GM10266 (cell line): ENCODE measurements around the gene MRPL41.

Experiments used
- DNase-seq: peaks from one replicate; pipeline ENCODE4 v3.0.0; 2012; ENCODE audit errors: extremely low spot score
- TF ChIP-seq, protein P1 (sequence below): IDR thresholded peaks from 2 replicates; pipeline ENCODE4 v1.5.1; 2012; ENCODE audit warnings: mild to moderate bottlenecking, low read depth; ENCODE audit not compliant: control insufficient read depth, insufficient read depth; ENCODE audit errors: missing control alignments

The MRPL41 gene

DNA sequence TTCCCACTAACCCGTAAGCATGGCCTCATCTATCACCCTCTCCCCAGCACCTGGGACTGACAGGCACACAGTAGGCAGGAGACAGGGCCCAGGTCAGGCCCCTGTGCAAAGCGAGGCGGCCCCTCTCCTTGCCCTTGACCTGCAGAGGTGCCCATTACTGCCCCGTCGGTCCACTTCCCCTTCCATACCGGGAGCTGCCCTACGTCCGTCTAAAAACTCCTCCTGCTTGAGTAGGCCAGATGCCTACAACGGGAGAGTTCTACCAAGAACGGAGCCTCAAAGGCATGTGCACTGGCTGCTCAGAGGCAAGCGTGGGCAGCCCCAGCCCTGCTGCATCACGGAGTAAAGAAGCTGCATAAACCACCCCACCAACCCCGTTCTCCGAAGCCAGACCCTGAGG is 31.7 kb downstream of the MRPL41 start:
- DNase-seq: no peak
- TF ChIP-seq, protein P1, sequence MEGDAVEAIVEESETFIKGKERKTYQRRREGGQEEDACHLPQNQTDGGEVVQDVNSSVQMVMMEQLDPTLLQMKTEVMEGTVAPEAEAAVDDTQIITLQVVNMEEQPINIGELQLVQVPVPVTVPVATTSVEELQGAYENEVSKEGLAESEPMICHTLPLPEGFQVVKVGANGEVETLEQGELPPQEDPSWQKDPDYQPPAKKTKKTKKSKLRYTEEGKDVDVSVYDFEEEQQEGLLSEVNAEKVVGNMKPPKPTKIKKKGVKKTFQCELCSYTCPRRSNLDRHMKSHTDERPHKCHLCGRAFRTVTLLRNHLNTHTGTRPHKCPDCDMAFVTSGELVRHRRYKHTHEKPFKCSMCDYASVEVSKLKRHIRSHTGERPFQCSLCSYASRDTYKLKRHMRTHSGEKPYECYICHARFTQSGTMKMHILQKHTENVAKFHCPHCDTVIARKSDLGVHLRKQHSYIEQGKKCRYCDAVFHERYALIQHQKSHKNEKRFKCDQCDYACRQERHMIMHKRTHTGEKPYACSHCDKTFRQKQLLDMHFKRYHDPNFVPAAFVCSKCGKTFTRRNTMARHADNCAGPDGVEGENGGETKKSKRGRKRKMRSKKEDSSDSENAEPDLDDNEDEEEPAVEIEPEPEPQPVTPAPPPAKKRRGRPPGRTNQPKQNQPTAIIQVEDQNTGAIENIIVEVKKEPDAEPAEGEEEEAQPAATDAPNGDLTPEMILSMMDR: no peak

GRCh38 chr9:137583957-137584356 is 32.3 kb downstream of the MRPL41 start:
- TF ChIP-seq, protein P1: no peak

DNA sequence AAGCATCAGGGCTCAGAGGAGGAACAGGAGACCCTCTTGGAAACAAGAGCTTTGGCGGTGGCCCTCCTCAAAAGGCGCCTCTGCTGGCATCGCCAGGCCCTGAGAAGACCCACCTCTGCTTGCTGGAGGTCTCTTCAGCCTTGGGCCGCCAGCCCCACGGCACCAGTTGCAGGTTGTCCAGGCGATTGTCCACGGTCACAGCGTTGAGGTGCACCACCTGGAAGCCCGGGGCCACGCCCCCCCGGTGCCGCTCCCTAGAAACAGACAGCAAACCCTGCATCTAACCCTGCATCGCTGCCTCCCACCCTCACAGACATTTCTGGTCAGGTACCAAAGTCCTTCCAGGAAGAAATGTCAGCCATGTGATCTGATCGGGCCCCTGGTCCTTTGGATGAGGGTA is 35.2 kb downstream of the MRPL41 start:
- DNase-seq: no peak
- TF ChIP-seq, protein P1: no peak

More at GRCh38 chr9:137583957-137584356, 32.3 kb downstream of the MRPL41 start:
- no peak for DNase-seq

GRCh38 chr9:137588311-137588710 is 36.6 kb downstream of the MRPL41 start:
- DNase-seq: no peak
- TF ChIP-seq, protein P1: no peak

DNA sequence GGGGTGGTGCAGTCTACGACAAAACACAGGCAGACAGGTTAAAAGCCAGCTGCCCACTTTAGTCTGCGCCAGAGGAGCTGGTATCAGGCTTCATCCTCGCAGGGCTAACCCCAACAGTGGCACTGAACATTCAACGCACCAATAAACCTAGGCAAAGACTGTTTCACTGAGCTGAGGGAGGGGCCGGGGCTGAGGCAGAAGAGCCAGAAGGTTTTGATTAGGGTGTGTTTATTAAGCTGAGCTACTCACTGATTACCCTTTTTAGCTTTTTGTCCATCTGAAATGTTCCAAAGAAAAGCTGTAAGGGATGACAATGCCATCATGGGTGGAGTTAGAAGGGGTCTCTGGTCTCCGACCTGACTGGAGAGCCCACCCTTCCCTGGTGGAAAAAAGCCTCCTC is 37.2 kb downstream of the MRPL41 start:
- TF ChIP-seq, protein P1: no peak
- no peak for DNase-seq

DNA sequence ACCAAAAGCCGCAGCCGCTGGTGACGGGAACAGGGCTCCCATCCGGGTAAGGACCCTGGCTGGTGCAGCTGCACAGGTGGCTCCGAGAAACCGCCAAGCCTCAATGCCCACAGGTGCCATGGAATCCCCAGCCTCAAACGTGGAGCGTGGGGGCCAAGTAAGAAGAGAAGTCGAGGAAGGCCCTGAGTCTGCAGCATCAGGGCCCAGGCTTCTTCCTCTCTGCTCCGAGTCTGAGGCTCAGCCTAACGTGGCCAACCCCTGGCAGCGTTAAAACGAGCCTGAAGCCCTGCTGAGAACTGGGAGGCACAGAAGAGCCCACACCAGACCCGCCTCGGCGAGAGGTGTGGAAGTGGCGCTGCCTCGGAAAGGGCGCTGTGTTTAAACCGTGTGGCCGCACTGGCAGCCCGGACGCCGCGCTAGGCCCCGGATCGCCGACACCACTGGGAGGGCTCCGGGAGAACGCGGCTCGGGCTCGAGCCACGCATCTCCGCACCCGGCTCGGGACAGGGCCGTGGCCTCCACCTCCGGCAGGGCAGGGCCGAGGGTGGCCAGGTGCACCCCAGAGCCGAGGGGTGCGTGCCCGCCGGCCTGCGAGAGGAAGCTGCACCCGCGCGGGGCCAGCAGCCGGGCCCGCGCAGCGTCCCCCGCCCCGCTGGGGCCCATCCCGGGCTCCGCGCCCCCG is 37.9 kb downstream of the MRPL41 start:
- TF ChIP-seq, protein P1: no peak

DNA sequence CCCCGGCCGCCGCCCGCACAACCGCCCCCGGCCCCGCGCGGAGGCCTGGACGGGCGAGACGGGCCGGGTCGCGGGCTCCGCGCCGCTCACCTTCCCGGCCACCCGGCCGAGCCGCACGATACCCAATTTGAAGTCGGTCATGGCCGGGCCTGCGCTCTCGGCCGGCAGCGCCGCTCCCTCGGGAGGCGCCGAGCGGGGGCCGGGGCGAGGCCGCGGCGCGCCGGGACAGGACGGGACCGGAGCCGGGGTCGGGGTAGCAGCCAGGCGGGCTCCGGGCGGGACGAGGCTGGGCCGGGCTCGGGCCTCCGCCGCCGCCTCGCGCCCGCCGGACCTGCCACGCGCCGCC is 38.4 kb downstream of the MRPL41 start:
- no peak for DNase-seq
- TF ChIP-seq, protein P1: no peak

More for the DNA sequence above, 37.9 kb downstream of the MRPL41 start:
- no peak for DNase-seq
